HepG2 (cell line): ENCODE results near the gene PIEZO1. TPM values are rescaled to one million over a fixed set of nuclear protein-coding genes. Genes with fewer than 3 reads are reported as not detected.

Experiments used
- CBX5 ChIP-seq: sonication (generic); formaldehyde crosslinking; IDR thresholded peaks from 2 replicates; pipeline ENCODE4 v1.4.0; 2020; ENCODE audit warnings: missing genetic modification reagents, borderline replicate concordance
- FOXC1 ChIP-seq: sonication (generic); formaldehyde crosslinking; IDR thresholded peaks from 2 replicates; pipeline ENCODE4 v1.8.0; 2022; ENCODE audit warnings: mild to moderate bottlenecking, missing genetic modification reagents, borderline replicate concordance
- HMGXB4 ChIP-seq, 2 experiments: sonication (generic) in 1 of 2; formaldehyde crosslinking in 1 of 2; IDR thresholded peaks; 2 replicates each; pipeline versions ENCODE4 v1.4.0 to v1.6.1; 2018 to 2020; ENCODE audit warnings: missing genetic modification reagents in 2 of 2, borderline replicate concordance in 1 of 2, low read depth in 1 of 2, mild to moderate bottlenecking in 1 of 2, missing biosample characterization in 1 of 2
- IRF2 ChIP-seq: IDR thresholded peaks from 2 replicates; pipeline ENCODE4 v1.6.1; 2018; ENCODE audit warnings: missing genetic modification reagents, missing compliant biosample characterization
- KLF6 ChIP-seq: IDR thresholded peaks from 2 replicates; pipeline ENCODE4 v1.8.0; 2016; ENCODE audit warnings: missing biosample characterization, missing genetic modification reagents
- MBD4 ChIP-seq: IDR thresholded peaks from 2 replicates; pipeline ENCODE4 v1.6.1; 2012; ENCODE audit warnings: low read length, inconsistent platforms, borderline replicate concordance
- MED8 ChIP-seq: sonication (generic); formaldehyde crosslinking; IDR thresholded peaks from 2 replicates; pipeline ENCODE4 v1.8.1; 2023; ENCODE audit warnings: mild to moderate bottlenecking, missing genetic modification reagents; ENCODE audit not compliant: insufficient replicate concordance
- RERE ChIP-seq: IDR thresholded peaks from 2 replicates; pipeline ENCODE4 v1.6.1; 2016; ENCODE audit warnings: low read depth, missing genetic modification reagents, missing compliant biosample characterization
- SETDB1 ChIP-seq: sonication (generic); formaldehyde crosslinking; IDR thresholded peaks from 2 replicates; pipeline ENCODE4 v1.5.1; 2020; ENCODE audit warnings: missing genetic modification reagents, mild to moderate bottlenecking, borderline replicate concordance
- SMAD9 ChIP-seq: sonication (generic); formaldehyde crosslinking; IDR thresholded peaks from 2 replicates; pipeline ENCODE4 v1.5.1; 2020; ENCODE audit warnings: mild to moderate bottlenecking, missing genetic modification reagents
- SRSF9 ChIP-seq: fragments of 200-400 bp; formaldehyde crosslinking; IDR thresholded peaks from 2 replicates; pipeline ENCODE4 v1.6.1; 2018; ENCODE audit warnings: borderline replicate concordance, mild to moderate bottlenecking, low read depth, low read length; ENCODE audit not compliant: insufficient read depth, poor library complexity, severe bottlenecking
- SUZ12 ChIP-seq: fragments of 150-350 bp; IDR thresholded peaks from 2 replicates; pipeline ENCODE4 v1.6.1; 2014; ENCODE audit warnings: low read depth, low read length
- SYNCRIP ChIP-seq: fragments of 200-400 bp; formaldehyde crosslinking; IDR thresholded peaks from 2 replicates; pipeline ENCODE4 v1.6.1; 2018; ENCODE audit warnings: mild to moderate bottlenecking, low read depth, low read length; ENCODE audit not compliant: insufficient read depth
- TCF7 ChIP-seq: sonication (generic); IDR thresholded peaks from 2 replicates; pipeline ENCODE4 v1.6.1; 2016; ENCODE audit warnings: antibody characterized with exemption, low read depth
- ZNF17 ChIP-seq: sonication (generic); formaldehyde crosslinking; IDR thresholded peaks from 2 replicates; pipeline ENCODE4 v1.5.0; 2020; ENCODE audit warnings: mild to moderate bottlenecking, missing genetic modification reagents
- ZNF180 ChIP-seq: sonication (generic); formaldehyde crosslinking; IDR thresholded peaks from 2 replicates; pipeline ENCODE4 v1.4.0; 2020; ENCODE audit warnings: low read depth, missing genetic modification reagents, borderline replicate concordance
- ZNF264 ChIP-seq: sonication (generic); formaldehyde crosslinking; IDR thresholded peaks from 2 replicates; pipeline ENCODE4 v1.4.0; 2020; ENCODE audit warnings: missing genetic modification reagents
- ZNF382 ChIP-seq: sonication (generic); formaldehyde crosslinking; IDR thresholded peaks from 2 replicates; pipeline ENCODE4 v1.5.0; 2020; ENCODE audit warnings: missing genetic modification reagents, mild to moderate bottlenecking, borderline replicate concordance
- ZNF589 ChIP-seq: sonication (generic); formaldehyde crosslinking; conservative IDR thresholded peaks from 2 replicates; pipeline ENCODE4 v1.8.0; 2022; ENCODE audit warnings: mild to moderate bottlenecking, moderate library complexity, missing genetic modification reagents
- ZNF691 ChIP-seq: sonication (generic); formaldehyde crosslinking; IDR thresholded peaks from 2 replicates; pipeline ENCODE4 v1.4.0; 2020; ENCODE audit warnings: missing genetic modification reagents, low read depth, mild to moderate bottlenecking, borderline replicate concordance
- polyA plus RNA-seq, 8 experiments: library from polyadenylated mRNA; depleted of rRNA in 3 of 8; stranded (reverse) in 7 of 8; unstranded in 1 of 8; fragments of >200 nt; fragmentation: Illumina TruSeq in 4 of 8; extraction: Trizol in 4 of 8; gene quantifications; 2 replicates each; pipeline versions ENCODE4 v1.2.1 to v1.2.3, GENCODE V29; 2011 to 2016; ENCODE audit warnings: low read depth in 4 of 8, missing spikeins in 1 of 8, mixed read lengths in 1 of 8; ENCODE audit not compliant: insufficient read depth in 1 of 8
- total RNA-seq, 5 experiments: library from RNA; depleted of rRNA; stranded (reverse); fragments of >200 nt; fragmentation: Illumina TruSeq; extraction: Trizol; gene quantifications; 2 replicates each; pipeline ENCODE4 v1.2.3, GENCODE V29; 2016; ENCODE audit warnings: low read depth in 1 of 5

PIEZO1 gene
- total and polyA plus RNA-seq, 2 of the 13 experiments (the other 11 are each of a cell fraction or from before 2014, with no cell fraction given), result 67.9 to 85.0 TPM

GRCh38 chr16:88810912-88811768 lies 26.1 kb upstream of the PIEZO1 start (continued):
- no peak for TF ChIP-seq ZNF382 (CRISPR knock-in tag)
- TF ChIP-seq ZNF691 (CRISPR knock-in tag), result no peak; the same call in 1 of the 2 replicates
- no peak for TF ChIP-seq SUZ12
- TF ChIP-seq SRSF9, result no peak
- 0 out of 2 replicates have a peak, but pooled peaks have one; percentile 6 for TF ChIP-seq ZNF589
- TF ChIP-seq MED8 (CRISPR knock-in tag), result peak; percentile 90
- TF ChIP-seq TCF7, result no peak
- peak; percentile 43; the same call in 1 of the 2 replicates for TF ChIP-seq IRF2 (CRISPR knock-in tag)
- TF ChIP-seq ZNF264 (CRISPR knock-in tag), result 0 out of 2 replicates have a peak, but pooled peaks have one; percentile 45
- peak; percentile 96 for TF ChIP-seq ZNF17 (CRISPR knock-in tag)
- peak; percentile 54; the same call in 1 of the 2 replicates for TF ChIP-seq RERE (CRISPR knock-in tag)
- peak; percentile 67; the same call in 1 of the 2 replicates for TF ChIP-seq CBX5 (CRISPR knock-in tag)
- no peak for TF ChIP-seq MBD4
- peak; percentile 60; the same call in 1 of the 2 replicates for TF ChIP-seq ZNF180 (CRISPR knock-in tag)
- TF ChIP-seq KLF6, result peak; percentile 92
- peak; percentile 78; the same call in 1 of the 2 replicates for TF ChIP-seq FOXC1 (CRISPR knock-in tag)
- TF ChIP-seq SYNCRIP, result no peak
- TF ChIP-seq HMGXB4 (CRISPR knock-in tag; IDR thresholded peaks at IDR 0.05; ENCODE audit: borderline replicate concordance in 1 of 2, low read depth in 1 of 2), result no peak; a peak in 2 of 4 replicates
- TF ChIP-seq SETDB1, result no peak
- peak; percentile 60; the same call in 1 of the 2 replicates for TF ChIP-seq SMAD9 (CRISPR knock-in tag)
